HAP-1 (cell line): ENCODE results near the gene ABCG5.

ENCODE experiments used
- DNase-seq, 2 experiments: peaks; one replicate each; pipeline ENCODE4 v3.0.0-alpha.2; 2016 to 2020; ENCODE audit warnings: low spot score in 2 of 2
- H3K27me3 ChIP-seq: fragments of 250-450 bp; sonication (Bioruptor Pico); 2 replicates; pipeline ENCODE4 v1.5.1; 2020; ENCODE audit warnings: low read depth, mild to moderate bottlenecking, moderate library complexity
- H3K36me3 ChIP-seq: fragments of 250-450 bp; sonication (Bioruptor Pico); replicated peaks from 2 replicates; pipeline ENCODE4 v1.5.1; 2020; ENCODE audit warnings: mild to moderate bottlenecking
- H3K4me1 ChIP-seq: fragments of 250-450 bp; sonication (Bioruptor Pico); 2 replicates; pipeline ENCODE4 v1.5.1; 2020; ENCODE audit warnings: mild to moderate bottlenecking
- H3K4me3 ChIP-seq: fragments of 250-450 bp; sonication (Bioruptor Pico); 2 replicates; pipeline ENCODE4 v1.5.1; 2020; ENCODE audit warnings: mild to moderate bottlenecking, moderate library complexity
- H3K9me3 ChIP-seq: fragments of 250-450 bp; sonication (Bioruptor Pico); 2 replicates; pipeline ENCODE4 v1.5.1; 2020; ENCODE audit warnings: mild to moderate bottlenecking, moderate library complexity
- in situ Hi-C: fragments of 300-500 bp; cut with MboI; formaldehyde crosslinking; loops from 3 replicates; pipeline ENCODE4 v1.14.3; 2020; ENCODE audit warnings: low sequenced_read_pairs, inconsistent platforms, mixed read lengths

ABCG5 gene

DNA sequence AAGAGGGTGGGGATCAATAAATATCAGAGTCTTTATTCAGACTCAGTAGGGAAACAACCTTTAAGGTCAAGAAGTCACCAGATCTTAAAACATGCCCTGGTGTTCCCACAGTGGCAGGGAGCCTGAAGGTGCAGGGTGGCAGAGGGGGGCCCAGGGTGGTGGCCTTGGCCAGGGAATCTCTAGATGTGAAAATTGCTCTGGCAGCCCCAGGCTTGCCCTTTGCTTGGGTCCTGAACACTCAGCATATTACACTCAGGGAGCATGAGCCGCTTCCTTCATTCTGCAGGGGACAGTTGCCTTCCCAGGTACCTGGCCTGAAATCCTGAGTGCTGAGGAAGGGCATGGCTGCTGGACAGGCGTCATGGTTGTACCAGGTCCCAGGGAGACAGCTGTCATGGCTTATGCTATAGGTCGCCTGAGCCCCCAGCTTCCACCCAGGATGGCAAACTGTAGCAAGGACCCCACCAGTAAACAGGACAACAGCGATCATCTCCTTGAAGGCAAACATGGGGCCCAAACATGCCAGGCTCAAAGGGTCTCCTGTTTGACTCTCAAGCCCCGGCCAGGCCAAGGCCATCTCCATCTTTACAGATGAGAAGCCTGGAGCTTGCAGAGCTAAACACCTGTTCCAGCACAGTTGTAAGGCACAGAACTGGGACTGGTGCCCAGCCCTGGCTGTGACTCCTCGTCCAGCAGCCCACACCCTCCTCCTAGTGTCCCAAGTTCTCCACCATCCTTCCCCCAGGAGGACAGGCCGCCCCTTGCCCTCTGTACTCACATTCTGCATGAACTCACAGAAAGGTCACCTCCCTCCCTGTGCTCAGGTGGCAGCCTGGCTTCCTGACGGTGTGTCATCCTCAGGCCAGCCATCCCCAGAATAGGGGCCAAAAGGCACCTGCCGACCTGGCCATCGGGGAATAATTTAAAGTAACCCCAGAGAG lies 14.8 kb upstream of the ABCG5 start:
- DNase-seq: no peak
- in situ Hi-C loops: no loop called here
- Histone ChIP-seq H3K36me3 (no peaks in the 10 kb centered on the region), H3K4me3 (no peak overlapping the region), H3K27me3 (peaks cover 40% of the 10 kb centered on the region), H3K9me3 (no peaks in the 10 kb centered on the region), H3K4me1 (no peaks in the 10 kb centered on the region)

- Histone ChIP-seq H3K4me3 (no peak overlapping the region), H3K9me3 (no peaks in the 10 kb centered on the region), H3K4me1 (no peaks in the 10 kb centered on the region), H3K36me3 (no peaks in the 10 kb centered on the region), H3K27me3 (peaks cover 28% of the 10 kb centered on the region)
- in situ Hi-C loops: no loop called here
- no peak for DNase-seq
These were observed 13.6 kb upstream of the ABCG5 start for GRCh38 chr2:43852196-43852730.

GRCh38 chr2:43851011-43851980 lies 12.7 kb upstream of the ABCG5 start:
- Histone ChIP-seq H3K36me3 (no peaks in the 10 kb centered on the region), H3K4me1 (no peaks in the 10 kb centered on the region), H3K27me3 (peaks cover 18% of the 10 kb centered on the region), H3K9me3 (no peaks in the 10 kb centered on the region), H3K4me3 (no peak overlapping the region)
- no peak for DNase-seq
- in situ Hi-C loops: no loop called here

DNA sequence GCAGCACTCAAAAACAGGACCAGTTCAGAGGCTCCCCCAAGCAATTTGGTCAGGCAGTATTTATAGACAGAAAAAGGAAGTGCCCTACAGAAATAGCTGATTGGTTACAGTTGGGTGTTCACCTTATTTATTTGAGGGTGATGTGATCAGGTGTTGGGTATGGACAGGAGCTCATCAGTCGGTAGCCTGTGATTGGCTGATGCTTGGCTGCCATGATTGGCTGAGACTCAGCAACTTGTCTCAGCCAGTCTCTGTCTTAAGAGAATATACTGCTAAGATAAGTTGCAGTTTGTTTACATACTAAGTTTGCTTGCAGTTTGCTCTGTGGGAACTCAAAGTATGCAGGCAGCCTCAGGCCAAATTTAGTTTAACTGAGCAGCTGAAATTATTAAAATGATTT lies 9.6 kb upstream of the ABCG5 start:
- no peak for DNase-seq
- in situ Hi-C loops: no loop called here
- Histone ChIP-seq H3K4me1 (no peaks in the 10 kb centered on the region), H3K36me3 (no peaks in the 10 kb centered on the region), H3K9me3 (no peaks in the 10 kb centered on the region), H3K27me3 (no peaks in the 10 kb centered on the region), H3K4me3 (no peak overlapping the region)

DNA sequence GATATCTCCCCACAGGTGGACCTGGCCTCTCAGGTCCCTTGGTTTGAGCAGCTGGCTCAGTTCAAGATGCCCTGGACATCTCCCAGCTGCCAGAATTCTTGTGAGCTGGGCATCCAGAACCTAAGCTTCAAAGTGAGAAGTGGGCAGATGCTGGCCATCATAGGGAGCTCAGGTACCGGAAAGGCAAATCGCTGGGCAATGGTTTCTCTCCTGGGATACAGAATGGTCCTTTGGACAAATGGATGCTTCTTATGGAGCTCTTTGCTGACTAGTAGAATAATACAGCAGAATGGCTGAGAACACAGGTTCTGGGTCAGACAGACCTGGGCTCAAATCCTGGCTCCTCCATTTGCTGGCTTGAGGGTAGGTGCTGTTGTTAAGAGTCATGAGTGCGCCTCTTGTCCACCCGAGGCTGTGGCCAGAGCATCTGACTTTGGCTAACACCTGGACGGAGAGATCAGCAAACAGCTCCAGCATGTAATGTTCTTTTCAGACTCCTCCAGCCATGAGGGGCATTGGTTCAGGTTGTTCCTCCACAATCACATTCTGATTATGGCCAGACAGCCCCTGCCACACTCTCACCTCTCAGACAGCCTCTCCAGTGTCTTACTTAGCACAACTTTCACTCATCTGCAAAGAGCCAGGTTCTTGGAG lies 7.6 kb upstream of the ABCG5 start:
- DNase-seq: no peak
- Histone ChIP-seq H3K36me3 (no peaks in the 10 kb centered on the region), H3K9me3 (no peaks in the 10 kb centered on the region), H3K27me3 (no peaks in the 10 kb centered on the region; the same call in 1 of the 2 replicates), H3K4me3 (no peak overlapping the region), H3K4me1 (no peaks in the 10 kb centered on the region)
- in situ Hi-C loops: no loop called here

DNA sequence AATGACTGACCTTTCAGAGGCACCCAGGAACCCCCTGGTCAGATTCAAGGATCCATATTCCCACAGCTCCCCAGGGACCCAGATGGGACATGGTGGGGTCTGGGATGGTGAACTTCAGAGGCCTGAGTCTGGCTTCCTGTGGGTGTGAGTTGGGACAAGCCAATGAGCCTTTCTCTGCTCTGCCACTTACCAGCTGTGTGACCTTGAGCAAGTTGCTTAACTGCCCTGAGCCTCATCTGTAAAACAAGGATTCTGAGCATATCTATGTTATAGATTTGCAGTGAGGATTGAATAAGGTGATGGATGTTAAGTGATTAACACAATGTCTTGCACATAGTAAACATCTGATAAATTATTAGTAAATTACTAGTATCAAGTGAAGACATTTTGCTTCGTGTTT lies 6.5 kb upstream of the ABCG5 start:
- H3K36me3 ChIP-seq: no peaks in the 10 kb centered on the region
- H3K27me3 ChIP-seq: no peaks in the 10 kb centered on the region; the same call in 1 of the 2 replicates
- no peak overlapping the region for H3K4me3 ChIP-seq
- in situ Hi-C loops: no loop called here
- no peaks in the 10 kb centered on the region for H3K9me3 ChIP-seq
- DNase-seq: no peak
- no peaks in the 10 kb centered on the region for H3K4me1 ChIP-seq

DNA sequence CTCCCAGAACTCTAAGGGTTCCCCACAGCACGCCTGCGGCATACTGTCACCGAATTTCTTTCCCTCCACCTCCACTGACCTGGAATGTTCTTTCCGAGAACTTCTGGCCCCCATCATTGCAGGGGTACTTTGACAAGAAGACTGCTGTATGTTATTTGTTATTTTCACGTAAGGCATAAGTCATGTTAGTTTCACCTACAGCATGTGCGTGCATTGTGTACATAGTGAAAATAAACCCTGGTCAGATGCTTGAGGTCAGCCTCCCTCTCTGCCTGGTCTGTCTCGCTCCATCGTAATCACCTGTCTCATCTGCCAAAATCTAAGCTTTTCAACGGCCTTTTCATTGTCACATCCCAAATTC lies 4.2 kb upstream of the ABCG5 start:
- in situ Hi-C loops: no loop called here
- H3K27me3 ChIP-seq: no peaks in the 10 kb centered on the region; the same call in 1 of the 2 replicates
- H3K4me3 ChIP-seq: no peak overlapping the region
- no peaks in the 10 kb centered on the region for H3K9me3 ChIP-seq
- no peaks in the 10 kb centered on the region for H3K36me3 ChIP-seq
- no peaks in the 10 kb centered on the region for H3K4me1 ChIP-seq
- DNase-seq: no peak

GRCh38 chr2:43841949-43842865 lies 3.6 kb upstream of the ABCG5 start:
- Histone ChIP-seq H3K27me3 (no peaks in the 10 kb centered on the region; the same call in 1 of the 2 replicates), H3K36me3 (no peaks in the 10 kb centered on the region), H3K4me1 (no peaks in the 10 kb centered on the region), H3K9me3 (no peaks in the 10 kb centered on the region), H3K4me3 (no peak overlapping the region)
- no peak for DNase-seq
- in situ Hi-C loops: no loop called here

DNA sequence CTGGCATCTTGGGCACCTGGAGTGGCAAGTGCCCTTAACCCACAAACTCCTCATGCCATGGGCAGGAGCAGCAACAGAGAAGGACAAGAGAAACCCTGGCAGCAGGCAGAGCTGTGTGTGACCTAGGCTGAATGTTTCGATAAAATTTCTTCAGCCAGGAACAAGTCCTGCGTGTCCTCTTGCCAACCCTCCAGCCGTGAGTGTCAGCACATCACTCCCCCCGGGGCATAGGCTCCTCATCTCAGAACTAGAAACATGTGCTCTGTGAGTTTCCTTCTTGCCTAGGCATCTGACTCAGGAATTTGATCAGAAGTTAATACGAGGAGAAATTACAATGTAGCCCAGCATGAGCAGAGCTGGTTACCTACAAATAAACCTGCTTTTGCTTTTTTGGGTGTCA lies 2.3 kb upstream of the ABCG5 start:
- Histone ChIP-seq H3K27me3 (no peaks in the 10 kb centered on the region; the same call in 1 of the 2 replicates), H3K4me1 (no peaks in the 10 kb centered on the region), H3K4me3 (no peak overlapping the region)

GRCh38 chr2:43839776-43840564 lies 1.3 kb upstream of the ABCG5 start:
- Histone ChIP-seq H3K27me3 (no peaks in the 10 kb centered on the region; the same call in 1 of the 2 replicates), H3K4me3 (no peak overlapping the region), H3K36me3 (no peaks in the 10 kb centered on the region), H3K9me3 (no peaks in the 10 kb centered on the region), H3K4me1 (no peaks in the 10 kb centered on the region)
- in situ Hi-C loops: no loop called here
- DNase-seq: no peak

More for the DNA sequence above, 2.3 kb upstream of the ABCG5 start:
- in situ Hi-C loops: no loop called here
- DNase-seq: no peak
- H3K9me3 ChIP-seq: no peaks in the 10 kb centered on the region
- H3K36me3 ChIP-seq: no peaks in the 10 kb centered on the region

GRCh38 chr2:43837831-43838559 lies 644 bp downstream of the ABCG5 start:
- Histone ChIP-seq H3K4me1 (no peaks in the 10 kb centered on the region), H3K27me3 (no peaks in the 10 kb centered on the region; the same call in 1 of the 2 replicates), H3K4me3 (no peak overlapping the region), H3K36me3 (no peaks in the 10 kb centered on the region), H3K9me3 (no peaks in the 10 kb centered on the region)
- DNase-seq: no peak
- in situ Hi-C loops: no loop called here
